IMR-90 (cell line): ENCODE results near the gene PDYN. TPM values are rescaled to one million over a fixed set of nuclear protein-coding genes. Genes with fewer than 3 reads are reported as not detected.

Experiments used
- polyA plus RNA-seq, 3 experiments: library from polyadenylated mRNA; depleted of rRNA; stranded (reverse); fragments of >200 nt; gene quantifications; 2 replicates each; pipeline ENCODE4 v1.2.3, GENCODE V29; 2012; ENCODE audit warnings: low replicate concordance in 1 of 3
- total RNA-seq: library from RNA; depleted of rRNA; stranded (reverse); fragments of >200 nt; gene quantifications from 2 replicates; pipeline ENCODE4 v1.2.3, GENCODE V29; 2012; rRNA removed

Gene PDYN
- total and polyA plus RNA-seq, 2 of the 4 experiments (the other 2 are of a cell fraction) = not detected

Other genes with a start within 250 kb of the PDYN start
- 9.7 and 9.9 TPM in 2 replicates for gene SIRPA, start 98.7 kb downstream of the PDYN start, total RNA-seq
- gene SIRPA, start 98.7 kb downstream of the PDYN start, polyA plus RNA-seq (2012; rRNA removed) = 37.2 and 40.2 TPM in 2 replicates
- gene STK35, start 107.8 kb upstream of the PDYN start, total RNA-seq = 11.1 and 11.4 TPM in 2 replicates
- 12.0 and 12.6 TPM in 2 replicates for gene STK35, start 107.8 kb upstream of the PDYN start, polyA plus RNA-seq (2012; rRNA removed)